ENCODE data around the gene TBC1D10A.

The TBC1D10A gene

DNA sequence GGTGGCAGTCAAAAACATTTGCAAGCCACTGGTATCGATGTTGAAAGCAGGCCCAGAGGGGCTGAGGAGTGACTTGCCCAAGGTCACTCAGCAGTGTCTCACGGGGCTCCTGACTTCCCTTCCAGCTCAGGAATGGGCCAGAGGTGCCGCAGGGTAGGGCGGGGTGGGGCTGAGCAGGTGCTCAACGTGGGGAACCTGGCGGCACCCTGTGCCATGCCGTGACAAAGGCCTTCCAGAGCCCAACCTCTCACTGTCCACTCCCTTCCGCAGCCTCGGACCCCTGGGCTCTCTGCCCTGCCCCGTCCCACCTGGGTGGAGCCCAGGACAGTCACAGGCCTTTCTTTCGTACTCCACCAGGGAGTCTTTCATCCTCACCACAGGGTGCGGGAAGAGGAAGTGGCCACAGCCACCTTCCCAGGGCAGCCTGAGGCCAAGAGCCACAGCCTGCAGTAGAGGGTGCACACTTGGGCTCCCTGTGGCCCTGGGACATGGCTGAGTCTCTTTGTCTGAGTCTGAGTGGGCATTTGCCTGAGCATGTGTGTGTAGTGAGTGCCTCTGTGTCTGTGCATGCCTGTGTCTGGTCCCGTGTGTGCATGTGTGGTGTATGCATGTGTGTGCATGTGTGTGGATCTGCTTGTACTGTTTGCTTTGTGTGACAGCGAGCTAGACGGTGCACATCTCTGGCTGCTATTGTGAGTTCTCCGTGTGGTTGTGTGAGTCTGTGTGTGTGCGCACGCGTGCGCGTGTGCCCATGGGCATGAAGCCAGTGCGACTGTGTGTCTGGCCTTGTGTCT is 74.1 kb downstream of the TBC1D10A start:
- Histone ChIP-seq H3K27ac (peak overlapping the region in 1 of 2 donors; percentile 69), H3K4me3 (peak overlapping the region; percentile 57)
- no peak for DNase-seq (ENCODE audit: low spot score)
- TF ChIP-seq, protein P1, sequence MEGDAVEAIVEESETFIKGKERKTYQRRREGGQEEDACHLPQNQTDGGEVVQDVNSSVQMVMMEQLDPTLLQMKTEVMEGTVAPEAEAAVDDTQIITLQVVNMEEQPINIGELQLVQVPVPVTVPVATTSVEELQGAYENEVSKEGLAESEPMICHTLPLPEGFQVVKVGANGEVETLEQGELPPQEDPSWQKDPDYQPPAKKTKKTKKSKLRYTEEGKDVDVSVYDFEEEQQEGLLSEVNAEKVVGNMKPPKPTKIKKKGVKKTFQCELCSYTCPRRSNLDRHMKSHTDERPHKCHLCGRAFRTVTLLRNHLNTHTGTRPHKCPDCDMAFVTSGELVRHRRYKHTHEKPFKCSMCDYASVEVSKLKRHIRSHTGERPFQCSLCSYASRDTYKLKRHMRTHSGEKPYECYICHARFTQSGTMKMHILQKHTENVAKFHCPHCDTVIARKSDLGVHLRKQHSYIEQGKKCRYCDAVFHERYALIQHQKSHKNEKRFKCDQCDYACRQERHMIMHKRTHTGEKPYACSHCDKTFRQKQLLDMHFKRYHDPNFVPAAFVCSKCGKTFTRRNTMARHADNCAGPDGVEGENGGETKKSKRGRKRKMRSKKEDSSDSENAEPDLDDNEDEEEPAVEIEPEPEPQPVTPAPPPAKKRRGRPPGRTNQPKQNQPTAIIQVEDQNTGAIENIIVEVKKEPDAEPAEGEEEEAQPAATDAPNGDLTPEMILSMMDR (IDR thresholded peaks at IDR 0.05), result no peak

DNA sequence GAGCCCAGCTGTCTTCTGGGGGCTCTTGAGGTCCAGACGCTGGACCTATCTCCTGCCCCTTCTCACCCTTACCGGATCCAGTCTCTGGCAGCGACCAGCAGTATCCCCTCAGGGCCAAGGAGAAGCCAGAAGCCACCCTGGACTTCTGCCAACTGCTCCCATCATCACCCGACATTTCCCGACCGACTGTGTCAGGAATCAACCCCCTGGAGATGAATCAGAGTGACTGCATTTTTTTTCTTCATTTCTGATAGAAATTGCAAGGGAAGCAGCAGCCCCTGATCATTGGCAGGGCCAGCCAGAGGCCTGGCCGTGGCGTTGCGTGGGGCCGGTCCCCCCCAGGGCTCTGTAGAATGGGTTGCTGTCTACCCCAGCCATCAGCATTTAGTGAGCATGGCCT is 75.0 kb downstream of the TBC1D10A start:
- no peak for DNase-seq (ENCODE audit: low spot score)
- no peak overlapping the region for H3K4me3 ChIP-seq
- no peak overlapping the region for H3K27ac ChIP-seq
- TF ChIP-seq, protein P1 (IDR thresholded peaks at IDR 0.05), result no peak

DNA sequence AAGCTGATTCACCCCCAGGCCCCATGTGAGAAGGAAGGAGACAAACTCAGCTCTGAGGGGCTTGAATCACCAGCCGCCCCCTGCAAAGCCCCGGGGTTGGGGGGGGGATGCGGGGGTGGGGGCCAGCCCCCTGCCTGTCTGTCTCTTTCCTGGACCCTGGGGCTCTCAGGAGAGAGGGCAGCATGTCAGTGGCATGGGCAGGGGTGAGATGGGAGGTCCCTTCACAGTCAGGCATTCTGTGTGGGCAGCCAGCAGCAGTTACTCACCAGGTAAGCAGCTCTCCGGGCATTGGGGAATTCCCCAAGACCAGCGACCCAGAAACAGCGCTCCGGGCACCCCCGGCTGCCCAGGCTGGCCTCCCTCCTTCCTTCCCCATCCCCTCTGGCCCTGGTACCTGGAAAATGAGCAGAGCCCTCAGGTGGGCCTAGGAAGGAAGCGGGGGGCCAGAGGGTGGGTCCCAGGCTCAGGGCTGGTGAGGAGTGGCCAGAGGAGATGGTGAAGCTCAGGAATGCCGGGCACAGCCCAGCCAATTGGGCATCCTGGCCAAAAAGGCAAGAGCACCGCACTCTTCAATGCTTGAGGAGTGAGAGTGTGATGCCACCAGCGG is 76.0 kb downstream of the TBC1D10A start:
- DNase-seq (ENCODE audit: low spot score), result no peak
- Histone ChIP-seq H3K4me3 (no peak overlapping the region), H3K27ac (no peak overlapping the region)
- TF ChIP-seq, protein P1 (IDR thresholded peaks at IDR 0.05), result no peak

DNA sequence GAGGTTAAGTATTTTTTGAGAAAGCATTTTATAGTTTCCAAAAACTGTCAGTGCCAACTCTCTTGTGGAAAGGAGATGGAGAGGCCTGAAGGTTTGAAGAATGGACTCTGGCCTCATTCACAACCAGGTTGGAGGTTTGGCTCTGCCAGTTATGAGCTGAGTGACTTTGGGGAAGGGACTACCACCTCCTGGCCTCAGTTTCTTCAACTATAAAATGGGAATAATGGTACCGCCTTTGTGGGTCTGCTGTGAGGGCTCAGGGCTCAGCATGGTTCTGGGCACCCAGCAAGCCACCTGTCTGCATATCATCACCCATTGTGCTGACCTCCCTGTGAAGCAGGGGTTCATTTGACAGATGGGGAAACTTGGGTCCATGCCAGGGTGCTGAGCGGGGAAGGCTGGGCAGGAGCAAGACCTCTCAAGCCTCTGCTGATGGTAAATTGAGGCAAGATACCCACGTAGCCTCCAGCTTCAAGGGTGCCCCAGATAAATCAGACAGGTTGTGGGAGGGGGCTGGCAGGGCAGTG is 76.6 kb downstream of the TBC1D10A start:
- H3K4me3 ChIP-seq, result no peak overlapping the region
- TF ChIP-seq, protein P1 (IDR thresholded peaks at IDR 0.05), result no peak
- H3K27ac ChIP-seq, result no peak overlapping the region
- DNase-seq (ENCODE audit: low spot score), result no peak

DNA sequence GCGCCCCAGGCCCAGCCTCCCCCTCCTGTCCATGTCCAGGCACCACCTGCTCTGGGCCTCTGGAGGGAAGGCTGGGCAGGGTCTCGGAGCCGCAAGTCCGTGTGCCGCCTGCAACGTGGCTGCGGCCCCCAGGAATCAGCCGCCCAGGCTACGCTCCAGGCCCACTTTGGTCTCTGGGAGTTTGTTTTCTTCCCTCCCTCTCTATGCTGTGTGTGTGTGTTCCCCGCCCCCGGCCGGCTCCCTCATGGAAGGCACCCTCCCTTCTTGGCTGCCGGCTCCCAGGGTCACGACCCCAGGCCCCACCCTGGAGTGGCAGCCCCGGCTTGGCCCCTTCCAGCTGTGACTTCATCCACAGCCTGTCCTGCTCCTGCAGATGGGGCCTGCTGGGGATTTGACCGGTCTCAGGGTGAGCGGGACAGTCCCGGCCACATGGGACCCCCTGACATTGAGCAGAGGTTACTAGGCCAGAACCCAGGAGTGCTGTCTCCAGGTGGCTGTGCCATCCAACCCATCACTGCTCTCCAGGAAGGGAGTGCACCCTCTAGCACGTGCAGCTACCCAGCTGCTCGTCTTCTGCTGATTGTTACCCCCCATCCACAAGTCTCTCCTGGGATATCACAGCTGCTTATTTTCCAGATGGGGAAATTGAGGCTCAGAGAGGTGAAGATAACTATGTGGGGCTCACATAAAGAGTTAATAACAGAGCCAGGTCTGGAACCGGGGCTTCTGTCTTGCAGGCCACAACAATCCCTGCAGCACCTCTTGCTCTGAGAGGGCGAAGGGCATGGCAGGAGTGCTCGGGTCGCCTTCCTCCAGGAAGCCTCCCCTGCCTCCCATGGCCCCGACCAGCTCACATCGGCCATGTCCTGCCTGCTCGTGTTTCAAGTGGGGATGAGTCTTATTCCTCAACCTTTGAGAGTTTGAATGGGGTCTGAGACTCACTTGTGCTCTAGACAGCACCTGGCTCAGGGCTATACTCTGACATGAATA is 77.4 kb downstream of the TBC1D10A start:
- no peak for DNase-seq (ENCODE audit: low spot score)
- Histone ChIP-seq H3K4me3 (peak overlapping the region; percentile 35), H3K27ac (peak overlapping the region in 1 of 2 donors; percentile 38)
- TF ChIP-seq, protein P1 (IDR thresholded peaks at IDR 0.05), result no peak

DNA sequence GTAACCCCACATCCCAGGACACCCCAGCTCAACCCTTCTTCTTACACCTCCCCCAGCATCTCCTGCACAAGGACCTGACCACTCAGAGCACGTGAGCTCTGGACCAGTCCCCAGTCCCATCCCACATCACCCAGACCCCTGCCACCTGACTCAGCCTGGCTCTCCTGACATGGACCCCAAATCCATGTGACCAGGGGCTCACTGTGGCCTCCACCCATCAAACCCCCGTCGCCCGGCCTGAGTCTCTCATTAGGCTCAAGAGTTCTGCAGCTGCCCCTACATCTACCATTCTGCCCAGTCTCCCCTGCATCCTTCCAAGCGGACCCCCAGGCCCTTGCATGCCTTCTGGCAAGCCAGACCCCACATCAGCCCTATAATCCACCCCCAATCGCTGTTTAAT is 78.3 kb downstream of the TBC1D10A start:
- DNase-seq (ENCODE audit: low spot score), result no peak
- TF ChIP-seq, protein P1 (IDR thresholded peaks at IDR 0.05), result no peak
- Histone ChIP-seq H3K4me3 (peak overlapping the region; percentile 35), H3K27ac (peak overlapping the region in 1 of 2 donors; percentile 38)

Measured in coronary artery (tissue), 2 donors.